Fibroblast of lung (primary cell): ENCODE data around the gene ITGB4.

Source experiments
- EZH2 ChIP-seq: IDR thresholded peaks from 2 replicates; pipeline ENCODE4 v1.5.1; 2012; ENCODE audit warnings: low read length, control low read depth, mild to moderate bottlenecking; ENCODE audit errors: missing control alignments
- TF ChIP-seq, protein P1 (sequence below), 2 donors: IDR thresholded peaks in 1 of 2; conservative IDR thresholded peaks in 1 of 2; 1 replicate in 1 of 2; 2 replicates in 1 of 2; pipeline ENCODE4 v1.5.1; 2011 to 2012; ENCODE audit warnings: low read length in 2 of 2, control low read depth in 1 of 2, inconsistent platforms in 1 of 2, low read depth in 1 of 2, mild to moderate bottlenecking in 1 of 2

- TF ChIP-seq, protein P1, sequence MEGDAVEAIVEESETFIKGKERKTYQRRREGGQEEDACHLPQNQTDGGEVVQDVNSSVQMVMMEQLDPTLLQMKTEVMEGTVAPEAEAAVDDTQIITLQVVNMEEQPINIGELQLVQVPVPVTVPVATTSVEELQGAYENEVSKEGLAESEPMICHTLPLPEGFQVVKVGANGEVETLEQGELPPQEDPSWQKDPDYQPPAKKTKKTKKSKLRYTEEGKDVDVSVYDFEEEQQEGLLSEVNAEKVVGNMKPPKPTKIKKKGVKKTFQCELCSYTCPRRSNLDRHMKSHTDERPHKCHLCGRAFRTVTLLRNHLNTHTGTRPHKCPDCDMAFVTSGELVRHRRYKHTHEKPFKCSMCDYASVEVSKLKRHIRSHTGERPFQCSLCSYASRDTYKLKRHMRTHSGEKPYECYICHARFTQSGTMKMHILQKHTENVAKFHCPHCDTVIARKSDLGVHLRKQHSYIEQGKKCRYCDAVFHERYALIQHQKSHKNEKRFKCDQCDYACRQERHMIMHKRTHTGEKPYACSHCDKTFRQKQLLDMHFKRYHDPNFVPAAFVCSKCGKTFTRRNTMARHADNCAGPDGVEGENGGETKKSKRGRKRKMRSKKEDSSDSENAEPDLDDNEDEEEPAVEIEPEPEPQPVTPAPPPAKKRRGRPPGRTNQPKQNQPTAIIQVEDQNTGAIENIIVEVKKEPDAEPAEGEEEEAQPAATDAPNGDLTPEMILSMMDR (conservative IDR thresholded peaks at IDR 0.05 in 1 of 2, IDR thresholded peaks at IDR 0.05 in 1 of 2; ENCODE audit: low read depth in 1 of 2, low read length in 2 of 2): no peak
- no peak for TF ChIP-seq EZH2
Observed at GRCh38 chr17:75750661-75751423, 29.6 kb downstream of the ITGB4 start.
